ENCODE results near the gene SELE.
"Not testable (repeated sequence)": the region's sequence is repeated elsewhere in the genome, so short reads cannot be mapped to it uniquely, and the experiment has no call there.

SELE gene

DNA sequence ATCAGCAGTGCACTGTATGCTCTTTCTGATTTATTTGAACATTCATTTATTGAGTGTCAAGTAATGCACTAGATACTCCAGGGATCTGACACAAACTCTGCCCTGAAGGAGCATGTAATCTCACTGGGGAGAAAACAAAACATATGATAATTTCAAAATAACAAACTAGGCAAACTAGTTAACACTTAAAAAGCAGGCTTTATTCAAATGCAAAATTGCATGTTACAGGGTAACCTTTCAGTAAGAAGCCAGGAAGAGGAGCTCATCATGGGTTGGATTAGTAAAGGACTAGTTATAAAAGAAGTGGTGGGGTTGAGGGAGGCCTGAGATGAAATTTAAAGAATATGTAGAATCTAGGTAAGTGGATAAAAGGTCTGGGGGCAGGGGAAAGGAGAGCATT is 43.4 kb downstream of the SELE start:
- DNase-seq (ENCODE audit: low read depth): no peak
- H3K4me3 ChIP-seq (ENCODE audit: low read depth, low read length): no peak overlapping the region
- in situ Hi-C loops (cut with HindIII; ENCODE audit: low sequenced_read_pairs): no loop called here
- TF ChIP-seq, protein P1, sequence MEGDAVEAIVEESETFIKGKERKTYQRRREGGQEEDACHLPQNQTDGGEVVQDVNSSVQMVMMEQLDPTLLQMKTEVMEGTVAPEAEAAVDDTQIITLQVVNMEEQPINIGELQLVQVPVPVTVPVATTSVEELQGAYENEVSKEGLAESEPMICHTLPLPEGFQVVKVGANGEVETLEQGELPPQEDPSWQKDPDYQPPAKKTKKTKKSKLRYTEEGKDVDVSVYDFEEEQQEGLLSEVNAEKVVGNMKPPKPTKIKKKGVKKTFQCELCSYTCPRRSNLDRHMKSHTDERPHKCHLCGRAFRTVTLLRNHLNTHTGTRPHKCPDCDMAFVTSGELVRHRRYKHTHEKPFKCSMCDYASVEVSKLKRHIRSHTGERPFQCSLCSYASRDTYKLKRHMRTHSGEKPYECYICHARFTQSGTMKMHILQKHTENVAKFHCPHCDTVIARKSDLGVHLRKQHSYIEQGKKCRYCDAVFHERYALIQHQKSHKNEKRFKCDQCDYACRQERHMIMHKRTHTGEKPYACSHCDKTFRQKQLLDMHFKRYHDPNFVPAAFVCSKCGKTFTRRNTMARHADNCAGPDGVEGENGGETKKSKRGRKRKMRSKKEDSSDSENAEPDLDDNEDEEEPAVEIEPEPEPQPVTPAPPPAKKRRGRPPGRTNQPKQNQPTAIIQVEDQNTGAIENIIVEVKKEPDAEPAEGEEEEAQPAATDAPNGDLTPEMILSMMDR (IDR thresholded peaks at IDR 0.05; ENCODE audit: low read depth, low read length, missing control alignments): no peak

DNA sequence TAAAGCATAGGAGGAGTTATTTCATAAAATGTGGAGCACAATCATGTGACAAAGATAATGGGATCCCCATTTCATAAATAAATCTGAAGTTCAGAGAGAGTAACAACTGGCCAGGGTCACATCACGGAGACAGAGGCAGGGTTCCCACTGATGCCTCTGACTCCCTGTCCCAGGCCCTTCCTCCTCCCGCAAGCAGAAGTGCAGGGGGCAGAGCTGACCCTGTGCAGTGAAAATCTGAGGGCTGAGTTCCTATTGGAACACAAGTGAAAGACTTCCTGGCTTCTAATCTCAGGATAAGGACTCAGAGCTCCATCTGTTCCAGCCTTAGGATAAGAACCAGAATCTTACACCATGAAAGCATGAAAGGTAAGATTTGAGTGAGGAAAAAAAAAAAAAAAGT is 44.5 kb downstream of the SELE start:
- DNase-seq (ENCODE audit: low read depth): no peak
- in situ Hi-C loops (cut with HindIII; ENCODE audit: low sequenced_read_pairs): no loop called here
- no peak overlapping the region for H3K4me3 ChIP-seq (ENCODE audit: low read depth, low read length)
- TF ChIP-seq, protein P1 (IDR thresholded peaks at IDR 0.05; ENCODE audit: low read depth, low read length, missing control alignments): no peak

GRCh38 chr1:169688377-169688776 is 45.5 kb downstream of the SELE start:
- in situ Hi-C loops (cut with HindIII; ENCODE audit: low sequenced_read_pairs); DNase-seq (ENCODE audit: low read depth); H3K4me3 ChIP-seq (ENCODE audit: low read depth, low read length): not testable (repeated sequence)

DNA sequence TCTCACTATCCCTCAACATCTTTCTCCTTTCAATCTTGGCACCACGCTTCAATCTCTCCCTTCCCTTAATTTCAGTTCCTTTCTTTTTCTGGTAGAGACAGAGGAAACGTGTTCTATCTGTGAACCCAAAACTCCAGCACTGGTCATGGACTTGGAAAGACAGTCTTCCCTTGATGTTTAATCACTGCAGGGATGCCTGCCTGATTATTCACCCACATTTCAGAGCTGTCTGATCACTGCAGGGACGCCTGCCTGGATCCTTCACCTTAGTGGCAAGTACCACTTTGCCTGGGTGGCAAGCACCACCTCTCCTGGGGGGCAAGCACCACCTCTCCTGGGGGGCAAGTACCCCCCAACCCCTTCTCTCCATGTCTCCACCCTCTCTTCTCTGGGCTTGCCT is 50.2 kb downstream of the SELE start:
- DNase-seq (ENCODE audit: low read depth): no peak
- in situ Hi-C loops (cut with HindIII; ENCODE audit: low sequenced_read_pairs): no loop called here
- no peak overlapping the region for H3K4me3 ChIP-seq (ENCODE audit: low read depth, low read length)

GRCh38 chr1:169683168-169683567 is 50.7 kb downstream of the SELE start:
- H3K4me3 ChIP-seq (ENCODE audit: low read depth, low read length); in situ Hi-C loops (cut with HindIII; ENCODE audit: low sequenced_read_pairs); DNase-seq (ENCODE audit: low read depth): not testable (repeated sequence)

More for the DNA sequence above, 50.2 kb downstream of the SELE start:
- TF ChIP-seq, protein P1 (IDR thresholded peaks at IDR 0.05; ENCODE audit: low read depth, low read length, missing control alignments): no peak

- TF ChIP-seq, protein P1 (IDR thresholded peaks at IDR 0.05; ENCODE audit: low read depth, low read length, missing control alignments): no peak
- no peak overlapping the region for H3K4me3 ChIP-seq (ENCODE audit: low read depth, low read length)
- in situ Hi-C loops (cut with HindIII; ENCODE audit: low sequenced_read_pairs): no loop called here
- no peak for DNase-seq (ENCODE audit: low read depth)
Observed at GRCh38 chr1:169682071-169682470, 51.8 kb downstream of the SELE start.

- in situ Hi-C loops (cut with HindIII; ENCODE audit: low sequenced_read_pairs): no loop called here
- TF ChIP-seq, protein P1 (IDR thresholded peaks at IDR 0.05; ENCODE audit: low read depth, low read length, missing control alignments): no peak
- DNase-seq (ENCODE audit: low read depth): no peak
- H3K4me3 ChIP-seq (ENCODE audit: low read depth, low read length): no peak overlapping the region
Observed at GRCh38 chr1:169681140-169681539, 52.7 kb downstream of the SELE start.

- TF ChIP-seq, protein P1 (IDR thresholded peaks at IDR 0.05; ENCODE audit: low read depth, low read length, missing control alignments): no peak
- no peak for DNase-seq (ENCODE audit: low read depth)
- H3K4me3 ChIP-seq (ENCODE audit: low read depth, low read length): no peak overlapping the region
- in situ Hi-C loops (cut with HindIII; ENCODE audit: low sequenced_read_pairs): no loop called here
Observed at GRCh38 chr1:169680377-169681019, 53.4 kb downstream of the SELE start.

All from astrocyte of the cerebellum (primary cell).